GM12878 (cell line): ENCODE measurements around the gene TFB1M. TPM values are rescaled to one million over a fixed set of nuclear protein-coding genes. Genes with fewer than 3 reads are reported as not detected.

Experiments used
- ATAC-seq: fragments of 200-7000 bp; cut with Tn5 transposase; 3 replicates; pipeline ENCODE4 v1.9.1; 2020; ENCODE audit warnings: mild to moderate bottlenecking, moderate library complexity
- BruUV-seq: library from RNA; stranded (reverse); fragments of 400-500 nt; replicated peaks from 2 replicates; lab custom pipeline; 2021; lab: Mats Ljungman, UMichigan
- CTCF ChIA-PET: fragments of 300-600 bp; sonication (Branson Sonifier 250); formaldehyde crosslinking; extraction: SDS; loops from one replicate; lab custom pipeline; 2021; ENCODE audit warnings: inconsistent platforms; lab: Yijun Ruan, JAX
- POLR2A ChIA-PET: fragments of 350-600 bp; formaldehyde crosslinking; extraction: SDS; loops from one replicate; lab custom pipeline; 2021; ENCODE audit warnings: inconsistent platforms; lab: Charles Lee
- RAD21 ChIA-PET: fragments of 300-600 bp; sonication (Branson Sonifier 250); formaldehyde crosslinking; loops from one replicate; lab custom pipeline; 2023; ENCODE audit warnings: antibody characterized with exemption; ENCODE audit not compliant: unreplicated experiment; lab: Charles Lee
- SMC1A ChIA-PET: fragments of 300-600 bp; sonication (Branson Sonifier 250); formaldehyde crosslinking; loops from one replicate; lab custom pipeline; 2023; ENCODE audit not compliant: unreplicated experiment, uncharacterized antibody; lab: Charles Lee
- DNase-seq: peaks from one replicate; pipeline ENCODE4 v3.0.0-alpha.2; 2011; ENCODE audit warnings: low read depth, low spot score
- FAIRE-seq: peaks from 3 replicates; lab custom pipeline; 2011; peaks lifted over from hg19 to GRCh38; lab: Jason Lieb, UNC
- H2AFZ ChIP-seq: 2 replicates; pipeline ENCODE4 v1.6.0; 2011; ENCODE audit warnings: low read depth, low read length, control low read depth; ENCODE audit not compliant: control insufficient read depth
- H3K27ac ChIP-seq: 2 replicates; pipeline ENCODE4 v1.5.1; 2011; ENCODE audit warnings: control low read depth; ENCODE audit not compliant: control insufficient read depth, insufficient read depth
- H3K27me3 ChIP-seq, 2 experiments: replicated peaks in 1 of 2; 2 replicates each; pipeline versions ENCODE4 v1.6.0 to v1.6.1; 2011; ENCODE audit warnings: low read length in 1 of 2; ENCODE audit not compliant: control insufficient read depth in 2 of 2, insufficient read depth in 2 of 2
- H3K36me3 ChIP-seq, 2 experiments: 2 replicates each; pipeline ENCODE4 v1.5.1; 2011; ENCODE audit warnings: low read length in 1 of 2; ENCODE audit not compliant: control insufficient read depth in 2 of 2, insufficient read depth in 2 of 2
- H3K4me1 ChIP-seq: 2 replicates; pipeline ENCODE4 v1.6.1; 2011; ENCODE audit warnings: mild to moderate bottlenecking, low read length, moderate library complexity, mixed read lengths; ENCODE audit not compliant: control insufficient read depth, insufficient read depth
- H3K4me2 ChIP-seq: 2 replicates; pipeline ENCODE4 v1.6.0; 2011; ENCODE audit warnings: control low read depth; ENCODE audit not compliant: control insufficient read depth, insufficient read depth
- H3K4me3 ChIP-seq: fragments of 200-600 bp; sonication (generic); 2 replicates; pipeline ENCODE4 v1.5.1; 2016
- H3K79me2 ChIP-seq: 2 replicates; pipeline ENCODE4 v1.6.0; 2011; ENCODE audit warnings: low read length; ENCODE audit not compliant: control insufficient read depth, insufficient read depth
- H3K9ac ChIP-seq: 2 replicates; pipeline ENCODE4 v1.8.0; 2011; ENCODE audit warnings: low read length, control low read depth, mixed read lengths; ENCODE audit not compliant: control insufficient read depth, insufficient read depth
- H3K9me3 ChIP-seq: replicated peaks from 3 replicates; pipeline ENCODE4 v1.5.1; 2011; ENCODE audit warnings: mild to moderate bottlenecking, low read length; ENCODE audit not compliant: control insufficient read depth, insufficient read depth
- H4K20me1 ChIP-seq: 2 replicates; pipeline ENCODE4 v1.6.0; 2011; ENCODE audit not compliant: control insufficient read depth, insufficient read depth
- CTCF ChIP-seq, 3 experiments: IDR thresholded peaks in 2 of 3; conservative IDR thresholded peaks in 1 of 3; 2 replicates each; pipeline ENCODE4 v1.5.1; 2011; ENCODE audit warnings: low read depth in 3 of 3, low read length in 3 of 3, mild to moderate bottlenecking in 3 of 3, control low read depth in 2 of 3, moderate library complexity in 2 of 3, inconsistent platforms in 1 of 3, mixed read lengths in 1 of 3; ENCODE audit not compliant: control insufficient read depth in 2 of 3, insufficient read depth in 1 of 3; ENCODE audit errors: extremely low read depth in 1 of 3
- FOS ChIP-seq: IDR thresholded peaks from 3 replicates; pipeline ENCODE4 v1.6.1; 2011; ENCODE audit warnings: borderline replicate concordance; ENCODE audit not compliant: insufficient read length; ENCODE audit errors: extremely low read depth
- MYB ChIP-seq: fragments of 150-350 bp; IDR thresholded peaks from 2 replicates; pipeline ENCODE4 v1.6.1; 2014; ENCODE audit warnings: mild to moderate bottlenecking, low read depth, low read length, borderline replicate concordance
- SMAD5 ChIP-seq: IDR thresholded peaks from 2 replicates; pipeline ENCODE4 v1.6.1; 2016; ENCODE audit warnings: antibody characterized with exemption, low read depth
- WGBS: methylation state at CpG from one replicate; pipeline ENCODE4 v1.1.6; 2016; ENCODE audit warnings: low lambda C conversion rate; ENCODE audit not compliant: insufficient replicate concordance, insufficient coverage; ENCODE audit errors: missing lambda C conversion rate; 5-methylcytosine and 5-hydroxymethylcytosine counted together
- in situ Hi-C: fragments of 300-500 bp; cut with MboI; formaldehyde crosslinking; loops from 9 replicates; pipeline ENCODE4 v1.14.3; 2018; ENCODE audit warnings: mixed read lengths
- intact Hi-C: fragments of 100-400 bp; cut with micrococcal nuclease; formaldehyde crosslinking; loops from one replicate; pipeline ENCODE4 v1.14.2; 2022; ENCODE audit not compliant: unreplicated experiment
- polyA plus RNA-seq, 11 experiments: library from polyadenylated mRNA; depleted of rRNA in 4 of 11; unstranded in 6 of 11; stranded (reverse) in 5 of 11; fragments of >200 nt; fragmentation: Nextera tagmentation in 4 of 11; fragmentation: Illumina TruSeq in 1 of 11; extraction: Ambion mirVana in 4 of 11; extraction: Trizol in 1 of 11; gene quantifications; 1 replicate in 1 of 11; 2 replicates in 10 of 11; pipeline versions ENCODE4 v1.2.1 to v1.2.3, GENCODE V29; 2011 to 2016; ENCODE audit warnings: inconsistent platforms in 2 of 11, missing spikeins in 2 of 11, low read depth in 1 of 11
- total RNA-seq, 4 experiments: library from RNA; depleted of rRNA in 3 of 4; stranded (reverse); fragments of >200 nt in 3 of 4; fragmentation: Illumina TruSeq in 1 of 4; extraction: Trizol in 1 of 4; gene quantifications; 2 replicates each; pipeline versions ENCODE4 v1.2.1 to v1.2.3, GENCODE V29; 2013 to 2021
- TF ChIP-seq, protein P1 (sequence below): fragments of 450-650 bp; IDR thresholded peaks from 2 replicates; pipeline ENCODE4 v1.6.1; 2017; ENCODE audit warnings: low read depth, mild to moderate bottlenecking, moderate library complexity

The TFB1M gene
- total and polyA plus RNA-seq, 10 of the 15 experiments (the other 5 are each of a cell fraction or from before 2014, with no cell fraction given): 29.9 to 117 (median 41.3) TPM

- DNase-seq: no peak
- H3K9ac ChIP-seq: no peak overlapping the region
- TF ChIP-seq FOS (no peak), SMAD5 (no peak), CTCF (IDR thresholded peaks at IDR 0.05 in 2 of 3, conservative IDR thresholded peaks at IDR 0.05 in 1 of 3; ENCODE audit: control insufficient read depth in 2 of 3, extremely low read depth in 1 of 3, insufficient read depth in 1 of 3, low read depth in 3 of 3, low read length in 3 of 3) (peak in 1 of 3 experiments; percentile 7; a peak in 1 of 6 replicates), MYB (no peak)
- TF ChIP-seq, protein P1, sequence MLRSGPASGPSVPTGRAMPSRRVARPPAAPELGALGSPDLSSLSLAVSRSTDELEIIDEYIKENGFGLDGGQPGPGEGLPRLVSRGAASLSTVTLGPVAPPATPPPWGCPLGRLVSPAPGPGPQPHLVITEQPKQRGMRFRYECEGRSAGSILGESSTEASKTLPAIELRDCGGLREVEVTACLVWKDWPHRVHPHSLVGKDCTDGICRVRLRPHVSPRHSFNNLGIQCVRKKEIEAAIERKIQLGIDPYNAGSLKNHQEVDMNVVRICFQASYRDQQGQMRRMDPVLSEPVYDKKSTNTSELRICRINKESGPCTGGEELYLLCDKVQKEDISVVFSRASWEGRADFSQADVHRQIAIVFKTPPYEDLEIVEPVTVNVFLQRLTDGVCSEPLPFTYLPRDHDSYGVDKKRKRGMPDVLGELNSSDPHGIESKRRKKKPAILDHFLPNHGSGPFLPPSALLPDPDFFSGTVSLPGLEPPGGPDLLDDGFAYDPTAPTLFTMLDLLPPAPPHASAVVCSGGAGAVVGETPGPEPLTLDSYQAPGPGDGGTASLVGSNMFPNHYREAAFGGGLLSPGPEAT: no peak
- no peaks in the 10 kb centered on the region for H4K20me1 ChIP-seq
- no peak overlapping the region for H3K4me2 ChIP-seq
- ATAC-seq: no peak
- ChIA-PET RAD21 (interaction anchor here (1.0 to 7.0 kb wide), 7 partner anchors 11 to 215 kb away, joined by 3 to 54 read pairs (median 3); no protein-coding TSS in a partner anchor), POLR2A (interaction anchor here (1.3 kb wide), 1 partner anchor 17 kb away, joined by 3 read pairs; no protein-coding TSS in a partner anchor), SMC1A (interaction anchor here (0.7 to 5.7 kb wide), 11 partner anchors 10 to 144 kb away, joined by 3 to 66 read pairs (median 10); no protein-coding TSS in a partner anchor), CTCF (interaction anchor here (0.8 to 6.1 kb wide), 12 partner anchors 10 to 641 kb away, joined by 3 to 54 read pairs (median 8); no protein-coding TSS in a partner anchor)
- H3K79me2 ChIP-seq: peaks cover 18% of the 10 kb centered on the region
- no peak overlapping the region for H2AFZ ChIP-seq
- H3K4me3 ChIP-seq: no peak overlapping the region
- H3K4me1 ChIP-seq: no peaks in the 10 kb centered on the region; the same call in 1 of the 2 replicates
- in situ Hi-C loops: no loop called here
- intact Hi-C loops: loop anchor here (10.0 kb wide), 2 partner anchors 582 to 1378 kb away; partner anchors contain the start of gene SCAF8
- H3K9me3 ChIP-seq: peaks cover 2% of the 10 kb centered on the region; the same call in 1 of the 3 replicates
- no peak overlapping the region for H3K27ac ChIP-seq
- no peak for FAIRE-seq
- WGBS: 100% methylated on average over 1 of the region's 1 CpG
- H3K36me3 ChIP-seq: peaks cover 0 to under 1% of the 10 kb centered on the region in 2 experiments; a peak in 1 of 4 replicates
- no TSS peak for BruUV-seq
- no peaks in the 10 kb centered on the region for H3K27me3 ChIP-seq
Observed at GRCh38 chr6:155317186-155317585, 2.9 kb upstream of the TFB1M start.
